Hepatocyte (in vitro differentiated cells): ENCODE results near the gene NUDT10. TPM values are rescaled to one million over a fixed set of nuclear protein-coding genes. Genes with fewer than 3 reads are reported as not detected.

ENCODE experiments used
- DNase-seq: peaks from one replicate; pipeline ENCODE4 v3.0.0-alpha.2; 2016; ENCODE audit warnings: low spot score
- H2AFZ ChIP-seq: fragments of 200-600 bp; sonication (generic); 2 replicates; pipeline ENCODE4 v1.6.0; 2016; ENCODE audit warnings: antibody characterized with exemption, mild to moderate bottlenecking
- H3K27ac ChIP-seq: fragments of 200-600 bp; sonication (generic); 2 replicates; pipeline ENCODE4 v1.5.1; 2016; ENCODE audit warnings: mild to moderate bottlenecking
- H3K27me3 ChIP-seq: fragments of 200-600 bp; sonication (generic); 2 replicates; pipeline ENCODE4 v1.6.1; 2016
- H3K36me3 ChIP-seq: fragments of 200-600 bp; sonication (generic); replicated peaks from 2 replicates; pipeline ENCODE4 v1.5.1; 2016; ENCODE audit warnings: low read depth; ENCODE audit not compliant: insufficient read depth
- H3K4me1 ChIP-seq: fragments of 200-600 bp; sonication (generic); 2 replicates; pipeline ENCODE4 v1.5.1; 2016; ENCODE audit warnings: mild to moderate bottlenecking, moderate library complexity; ENCODE audit not compliant: insufficient read depth
- H3K4me2 ChIP-seq: fragments of 200-600 bp; sonication (generic); 2 replicates; pipeline ENCODE4 v1.6.0; 2016
- H3K4me3 ChIP-seq: fragments of 200-600 bp; sonication (generic); 2 replicates; pipeline ENCODE4 v1.5.1; 2016; ENCODE audit warnings: mild to moderate bottlenecking
- H3K79me2 ChIP-seq: fragments of 200-600 bp; sonication (generic); 2 replicates; pipeline ENCODE4 v1.6.0; 2017; ENCODE audit warnings: mild to moderate bottlenecking
- H3K9me2 ChIP-seq: fragments of 200-600 bp; sonication (generic); replicated peaks from 2 replicates; pipeline ENCODE4 v1.6.0; 2017; ENCODE audit warnings: mild to moderate bottlenecking; ENCODE audit not compliant: insufficient read depth
- H3K9me3 ChIP-seq: fragments of 200-600 bp; sonication (generic); 2 replicates; pipeline ENCODE4 v1.5.1; 2016; ENCODE audit warnings: low read depth, mild to moderate bottlenecking
- H4K20me1 ChIP-seq: fragments of 200-600 bp; sonication (generic); 2 replicates; pipeline ENCODE4 v1.6.0; 2016; ENCODE audit warnings: mild to moderate bottlenecking; ENCODE audit not compliant: insufficient read depth, poor library complexity, severe bottlenecking
- CTCF ChIP-seq: fragments of 200-600 bp; sonication (generic); IDR thresholded peaks from 2 replicates; pipeline ENCODE4 v1.5.1; 2016; ENCODE audit warnings: antibody characterized with exemption, mild to moderate bottlenecking; ENCODE audit not compliant: poor library complexity
- EZH2 ChIP-seq: fragments of 200-600 bp; sonication (generic); IDR thresholded peaks from 2 replicates; pipeline ENCODE4 v1.6.1; 2016; ENCODE audit warnings: antibody characterized with exemption, mild to moderate bottlenecking, borderline replicate concordance
- EZH2phosphoT487 ChIP-seq: fragments of 200-600 bp; sonication (generic); IDR thresholded peaks from one replicate; pipeline ENCODE4 v1.6.1; 2018; ENCODE audit warnings: antibody characterized with exemption, mild to moderate bottlenecking, low read depth, moderate library complexity; ENCODE audit not compliant: unreplicated experiment, severe bottlenecking
- whole genome bisulfite sequencing: methylation state at CpG from one replicate; pipeline ENCODE4 v1.1.6; 2016; ENCODE audit warnings: low lambda C conversion rate; ENCODE audit errors: missing lambda C conversion rate; 5-methylcytosine and 5-hydroxymethylcytosine counted together
- polyA plus RNA-seq: library from polyadenylated mRNA; unstranded; fragments of >200 nt; fragmentation: Nextera tagmentation; extraction: Ambion mirVana; gene quantifications from 2 replicates; pipeline ENCODE4 v1.2.1, GENCODE V29; 2016
- total RNA-seq: library from RNA; depleted of rRNA; stranded (reverse); fragments of >200 nt; gene quantifications from 2 replicates; pipeline ENCODE4 v1.2.3, GENCODE V29; 2014

Gene NUDT10
- total and polyA plus RNA-seq, 2 experiments from 2014 or later: 4.6 to 6.4 TPM

GRCh38 chrX:51361251-51361650 lies 28.6 kb downstream of the NUDT10 start:
- no peak for DNase-seq
- 76% methylated on average over 7 of the region's 7 CpGs for WGBS

GRCh38 chrX:51376672-51377071 lies 44.0 kb downstream of the NUDT10 start:
- Histone ChIP-seq H3K79me2 (no peaks in the 10 kb centered on the region), H3K27ac (no peak overlapping the region), H3K4me1 (no peaks in the 10 kb centered on the region), H3K36me3 (no peaks in the 10 kb centered on the region), H3K4me3 (no peak overlapping the region), H3K9me2 (no peaks in the 10 kb centered on the region), H4K20me1 (no peaks in the 10 kb centered on the region), H2AFZ (no peak overlapping the region), H3K9me3 (no peaks in the 10 kb centered on the region), H3K27me3 (no peaks in the 10 kb centered on the region), H3K4me2 (no peak overlapping the region)
- WGBS: 68% methylated on average over 2 of the region's 2 CpGs
- DNase-seq: no peak
- no peak for TF ChIP-seq EZH2phosphoT487
- no peak for TF ChIP-seq CTCF
- no peak for TF ChIP-seq EZH2

More at GRCh38 chrX:51361251-51361650, 28.6 kb downstream of the NUDT10 start:
- H4K20me1 ChIP-seq: no peaks in the 10 kb centered on the region
- H3K4me2 ChIP-seq: no peak overlapping the region
- H3K27ac ChIP-seq: no peak overlapping the region
- no peaks in the 10 kb centered on the region for H3K4me1 ChIP-seq
- TF ChIP-seq EZH2 (no peak), CTCF (no peak), EZH2phosphoT487 (no peak)
- H3K4me3 ChIP-seq: no peak overlapping the region
- no peaks in the 10 kb centered on the region for H3K79me2 ChIP-seq
- no peaks in the 10 kb centered on the region for H3K27me3 ChIP-seq
- no peaks in the 10 kb centered on the region for H3K9me3 ChIP-seq
- H3K9me2 ChIP-seq: no peaks in the 10 kb centered on the region
- H3K36me3 ChIP-seq: no peaks in the 10 kb centered on the region
- no peak overlapping the region for H2AFZ ChIP-seq

Other genes with a start within 250 kb of the NUDT10 start
- gene NUDT11, start 163.8 kb downstream of the NUDT10 start, total RNA-seq: 8.3 and 10.7 TPM in 2 replicates
- gene NUDT11, start 163.8 kb downstream of the NUDT10 start, polyA plus RNA-seq: 4.6 and 5.6 TPM in 2 replicates